Cortex of kidney (tissue), 1 donor: Measurements from ENCODE around the gene SMG1.
"Not testable (repeated sequence)": the region's sequence is repeated elsewhere in the genome, so short reads cannot be mapped to it uniquely, and the experiment has no call there.

Source experiments
- DNase-seq: peaks from one replicate; lab custom pipeline; 2025; lab: John Stamatoyannopoulos, UW

The SMG1 gene

DNA sequence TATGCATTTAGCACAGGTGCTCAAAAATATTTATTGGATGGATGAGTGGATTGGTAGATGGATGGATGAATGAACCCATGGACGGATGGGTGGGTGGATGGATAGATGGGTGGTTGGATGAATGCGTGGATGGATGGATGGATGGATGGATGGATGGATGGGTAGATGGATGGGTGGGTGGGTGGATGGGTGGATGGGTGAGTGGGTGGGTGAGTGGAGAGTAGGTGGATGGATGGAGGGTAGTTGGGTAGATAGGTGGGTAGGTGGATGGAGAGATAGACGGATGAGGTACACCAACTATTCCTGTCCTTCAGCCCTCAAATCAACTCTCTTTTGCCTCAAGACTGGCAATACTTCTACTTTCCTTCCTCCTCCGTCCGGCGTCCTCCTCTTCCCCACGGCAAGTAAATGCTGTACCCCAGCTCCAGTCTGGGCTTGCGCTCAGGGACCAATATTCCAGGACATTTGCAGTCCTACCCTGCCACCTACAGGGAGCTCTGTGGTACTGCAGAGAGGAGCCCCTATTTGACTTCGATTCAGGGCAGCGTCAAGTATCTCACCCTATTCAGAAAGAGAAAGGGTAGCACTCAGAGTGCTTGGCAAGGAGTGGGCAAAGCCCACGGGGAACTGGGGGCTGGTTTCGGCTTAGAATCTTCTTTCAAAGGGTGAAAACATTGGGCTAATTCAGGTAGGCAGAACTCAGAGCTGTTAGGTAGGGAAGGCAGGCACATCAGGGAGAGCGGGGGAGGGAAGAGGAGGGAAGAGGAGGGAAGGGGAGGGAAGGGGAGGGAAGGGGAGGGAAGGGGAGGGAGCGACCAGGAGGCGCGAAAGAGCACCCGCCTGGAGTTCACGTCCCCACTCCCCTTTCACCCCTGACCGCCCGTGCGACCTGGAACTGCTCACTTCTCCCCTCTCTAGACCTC lies 166.3 kb downstream of the SMG1 start:
- DNase-seq: not testable (repeated sequence)

- DNase-seq: not testable (repeated sequence)
These were observed 168.1 kb downstream of the SMG1 start for GRCh38 chr16:18757960-18758660.

- not testable (repeated sequence) for DNase-seq
These were observed 169.6 kb downstream of the SMG1 start for GRCh38 chr16:18756639-18757038.
